GM18870 (cell line): ENCODE data around the gene KRAS.
A peak's percentile ranks its signal among the peaks of the same experiment; 100 is the strongest.

Experiments used
- ATAC-seq: cut with Tn5 transposase; IDR thresholded peaks from one replicate; pipeline ENCODE4 v1.9.1; 2021; ENCODE audit warnings: moderate library complexity; ENCODE audit not compliant: unreplicated experiment

KRAS gene

GRCh38 chr12:25195056-25195971, 55.4 kb downstream of the KRAS start, which contains the start of the genes DNAI7 and ETFRF1:
DNAI7 (minus strand) TSS chr12:25195160; CDS start chr12:25195078, 82 bp downstream.
ETFRF1 (plus strand) TSS chr12:25195237; CDS start chr12:25203957, 8,720 bp downstream.
- ATAC-seq = peak; percentile 75

GRCh38 chr12:25194722-25195055, 56.0 kb downstream of the KRAS start:
- peak; percentile 21 for ATAC-seq

- no peak for ATAC-seq
These were observed 56.5 kb downstream of the KRAS start for GRCh38 chr12:25194214-25194613.

- ATAC-seq = no peak
These were observed 59.9 kb downstream of the KRAS start for GRCh38 chr12:25190793-25191192.

- no peak for ATAC-seq
These were observed 61.1 kb downstream of the KRAS start for GRCh38 chr12:25189656-25190055.

- ATAC-seq = no peak
These were observed 62.9 kb downstream of the KRAS start for GRCh38 chr12:25187781-25188180.

- no peak for ATAC-seq
These were observed 63.8 kb downstream of the KRAS start for GRCh38 chr12:25186788-25187402.

GRCh38 chr12:25186038-25186787, 64.5 kb downstream of the KRAS start:
- ATAC-seq = no peak

GRCh38 chr12:25184132-25184531, 66.6 kb downstream of the KRAS start:
- no peak for ATAC-seq

GRCh38 chr12:25182765-25183164, 68.0 kb downstream of the KRAS start:
- no peak for ATAC-seq

GRCh38 chr12:25162866-25163265, 87.9 kb downstream of the KRAS start:
- no peak for ATAC-seq

- ATAC-seq = no peak
These were observed 94.7 kb downstream of the KRAS start for GRCh38 chr12:25156061-25156460.

GRCh38 chr12:25155022-25155576, 95.6 kb downstream of the KRAS start:
- peak; percentile 63 for ATAC-seq
